ENCODE results near the gene TYMP.

Gene TYMP

GRCh38 chr22:50481045-50481439 lies 48.8 kb downstream of the TYMP start:
- H3K4me3 Mint-ChIP-seq: peak overlapping the region; percentile 66
- no peaks in the 10 kb centered on the region for H3K9me3 Mint-ChIP-seq
- no peaks in the 10 kb centered on the region for H3K36me3 Mint-ChIP-seq
- no peaks in the 10 kb centered on the region for H3K27me3 Mint-ChIP-seq
- no peak overlapping the region for H3K27ac Mint-ChIP-seq
- peaks cover 3% of the 10 kb centered on the region for H3K4me1 Mint-ChIP-seq

- Mint-ChIP-seq H3K36me3 (no peaks in the 10 kb centered on the region), H3K27me3 (no peaks in the 10 kb centered on the region), H3K9me3 (no peaks in the 10 kb centered on the region), H3K4me1 (peaks cover 9% of the 10 kb centered on the region), H3K4me3 (peak overlapping the region; percentile 79), H3K27ac (peak overlapping the region; percentile 6)
Observed at GRCh38 chr22:50479721-50480120, 50.1 kb downstream of the TYMP start.

- no peak overlapping the region for H3K4me3 Mint-ChIP-seq
Observed at GRCh38 chr22:50477923-50478322, 51.9 kb downstream of the TYMP start.

GRCh38 chr22:50476868-50477267 lies 52.9 kb downstream of the TYMP start:
- peak overlapping the region; percentile 63 for H3K27ac Mint-ChIP-seq
- H3K36me3 Mint-ChIP-seq: peaks cover 2% of the 10 kb centered on the region
- H3K4me1 Mint-ChIP-seq: peaks cover 33% of the 10 kb centered on the region
- peak overlapping the region; percentile 27 for H3K4me3 Mint-ChIP-seq
- H3K9me3 Mint-ChIP-seq: no peaks in the 10 kb centered on the region
- no peaks in the 10 kb centered on the region for H3K27me3 Mint-ChIP-seq

More at GRCh38 chr22:50477923-50478322, 51.9 kb downstream of the TYMP start:
- H3K4me1 Mint-ChIP-seq: peaks cover 22% of the 10 kb centered on the region
- no peaks in the 10 kb centered on the region for H3K9me3 Mint-ChIP-seq
- no peak overlapping the region for H3K27ac Mint-ChIP-seq
- no peaks in the 10 kb centered on the region for H3K27me3 Mint-ChIP-seq
- peaks cover 2% of the 10 kb centered on the region for H3K36me3 Mint-ChIP-seq

Measured in activated naive CD4-positive, alpha-beta T cell treated with anti-CD3 and anti-CD28 coated beads, Interleukin-2, amount 50 U/mL, for 24 hours (primary cell).